HEK293 (cell line): ENCODE results near the gene ZNF175.

ENCODE experiments used
- CTCF ChIA-PET: fragments of 350-600 bp; formaldehyde crosslinking; extraction: SDS; loops from one replicate; lab custom pipeline; 2021; ENCODE audit warnings: antibody characterized with exemption; lab: Yijun Ruan, JAX
- POLR2A ChIA-PET: fragments of 300-600 bp; formaldehyde crosslinking; extraction: SDS; loops from one replicate; lab custom pipeline; 2020; ENCODE audit warnings: antibody characterized with exemption, inconsistent platforms; lab: Yijun Ruan, JAX
- H3K27ac ChIP-seq: fragments of 200-500 bp; sonication (Bioruptor generic); 2 replicates; pipeline ENCODE4 v1.5.1; 2014; ENCODE audit warnings: low read depth, low read length, control low read depth, inconsistent platforms; ENCODE audit errors: extremely low read depth
- H3K36me3 ChIP-seq, 2 experiments: fragments of 200-500 bp in 1 of 2; sonication (Bioruptor generic) in 1 of 2; 1 replicate in 1 of 2; 2 replicates in 1 of 2; pipeline ENCODE4 v1.5.1; 2014 to 2017; ENCODE audit warnings: inconsistent platforms in 2 of 2, low read length in 2 of 2; ENCODE audit not compliant: control insufficient read depth in 2 of 2, insufficient read depth in 1 of 2
- H3K4me1 ChIP-seq: fragments of 200-500 bp; sonication (Bioruptor generic); 2 replicates; pipeline ENCODE4 v1.5.1; 2014; ENCODE audit warnings: mild to moderate bottlenecking, low read length, inconsistent platforms; ENCODE audit not compliant: control insufficient read depth, insufficient read depth
- H3K4me3 ChIP-seq: 2 replicates; pipeline ENCODE4 v1.5.1; 2011; ENCODE audit warnings: low read depth, mild to moderate bottlenecking, control low read depth, low read length, moderate library complexity
- H3K9me3 ChIP-seq: fragments of 200-500 bp; sonication (Bioruptor generic); 2 replicates; pipeline ENCODE4 v1.5.1; 2014; ENCODE audit warnings: low read depth, low read length, inconsistent platforms; ENCODE audit not compliant: control insufficient read depth, insufficient read depth
- GFI1B ChIP-seq: fragments of 450-650 bp; formaldehyde crosslinking; IDR thresholded peaks from 2 replicates; pipeline ENCODE4 v1.5.1; 2016; ENCODE audit warnings: missing biosample characterization, missing genetic modification characterization
- GLIS2 ChIP-seq: fragments of 450-650 bp; formaldehyde crosslinking; IDR thresholded peaks from 2 replicates; pipeline ENCODE4 v1.5.1; 2016; ENCODE audit warnings: missing biosample characterization, missing genetic modification characterization
- KLF16 ChIP-seq: fragments of 450-650 bp; formaldehyde crosslinking; IDR thresholded peaks from 2 replicates; pipeline ENCODE4 v1.5.1; 2017; ENCODE audit warnings: missing biosample characterization, missing genetic modification characterization
- MYNN ChIP-seq: fragments of 450-650 bp; formaldehyde crosslinking; IDR thresholded peaks from 2 replicates; pipeline ENCODE4 v1.5.1; 2016; ENCODE audit warnings: missing biosample characterization, missing genetic modification characterization, borderline replicate concordance
- RBAK ChIP-seq: fragments of 450-650 bp; formaldehyde crosslinking; IDR thresholded peaks from 2 replicates; pipeline ENCODE4 v1.5.1; 2016; ENCODE audit warnings: missing biosample characterization, missing genetic modification characterization
- ZNF155 ChIP-seq: fragments of 450-650 bp; formaldehyde crosslinking; IDR thresholded peaks from 2 replicates; pipeline ENCODE4 v1.5.1; 2016; ENCODE audit warnings: missing biosample characterization, missing genetic modification characterization
- ZNF184 ChIP-seq: fragments of 450-650 bp; IDR thresholded peaks from 2 replicates; pipeline ENCODE4 v1.5.1; 2018; ENCODE audit warnings: missing biosample characterization, mild to moderate bottlenecking, missing genetic modification characterization
- ZNF202 ChIP-seq: fragments of 450-650 bp; formaldehyde crosslinking; IDR thresholded peaks from 2 replicates; pipeline ENCODE4 v1.5.1; 2016; ENCODE audit warnings: missing biosample characterization, missing genetic modification characterization, borderline replicate concordance
- ZNF214 ChIP-seq: fragments of 450-650 bp; formaldehyde crosslinking; IDR thresholded peaks from 2 replicates; pipeline ENCODE4 v1.5.1; 2017; ENCODE audit warnings: missing biosample characterization, mild to moderate bottlenecking, missing genetic modification characterization, borderline replicate concordance
- ZNF23 ChIP-seq: fragments of 450-650 bp; formaldehyde crosslinking; IDR thresholded peaks from 2 replicates; pipeline ENCODE4 v1.5.1; 2016; ENCODE audit warnings: missing biosample characterization, missing genetic modification characterization, borderline replicate concordance
- ZNF302 ChIP-seq: fragments of 450-650 bp; formaldehyde crosslinking; IDR thresholded peaks from 2 replicates; pipeline ENCODE4 v1.5.1; 2016; ENCODE audit warnings: missing biosample characterization, missing genetic modification characterization, low read depth
- ZNF311 ChIP-seq: fragments of 450-650 bp; formaldehyde crosslinking; IDR thresholded peaks from 2 replicates; pipeline ENCODE4 v1.5.1; 2017; ENCODE audit warnings: missing biosample characterization, missing genetic modification characterization, borderline replicate concordance
- ZNF394 ChIP-seq: fragments of 450-650 bp; formaldehyde crosslinking; IDR thresholded peaks from 2 replicates; pipeline ENCODE4 v1.5.1; 2016; ENCODE audit warnings: missing biosample characterization, missing genetic modification characterization, mild to moderate bottlenecking, moderate library complexity, borderline replicate concordance
- ZNF571 ChIP-seq: fragments of 450-650 bp; formaldehyde crosslinking; IDR thresholded peaks from 2 replicates; pipeline ENCODE4 v1.5.0; 2017; ENCODE audit warnings: missing biosample characterization, missing genetic modification characterization
- ZNF776 ChIP-seq: fragments of 450-650 bp; formaldehyde crosslinking; IDR thresholded peaks from 2 replicates; pipeline ENCODE4 v1.5.0; 2017; ENCODE audit warnings: missing biosample characterization, missing genetic modification characterization, borderline replicate concordance
- ZSCAN16 ChIP-seq: fragments of 450-650 bp; formaldehyde crosslinking; IDR thresholded peaks from 2 replicates; pipeline ENCODE4 v1.5.1; 2016; ENCODE audit warnings: missing biosample characterization, missing genetic modification characterization
- TF ChIP-seq, protein P1 (sequence below): fragments of 450-650 bp; formaldehyde crosslinking; IDR thresholded peaks from 2 replicates; pipeline ENCODE4 v1.5.1; 2016; ENCODE audit warnings: missing biosample characterization, missing genetic modification characterization
- TF ChIP-seq, protein P2 (sequence below): fragments of 450-650 bp; formaldehyde crosslinking; IDR thresholded peaks from 2 replicates; pipeline ENCODE4 v1.5.1; 2017; ENCODE audit warnings: missing biosample characterization, missing genetic modification characterization
- TF ChIP-seq, protein P3 (sequence below): fragments of 450-650 bp; formaldehyde crosslinking; IDR thresholded peaks from 2 replicates; pipeline ENCODE4 v1.5.1; 2016; ENCODE audit warnings: missing biosample characterization, missing genetic modification characterization
- TF ChIP-seq, protein P4 (sequence below): fragments of 450-650 bp; formaldehyde crosslinking; IDR thresholded peaks from 2 replicates; pipeline ENCODE4 v1.5.1; 2016; ENCODE audit warnings: missing biosample characterization, missing genetic modification characterization

The ZNF175 gene

DNA sequence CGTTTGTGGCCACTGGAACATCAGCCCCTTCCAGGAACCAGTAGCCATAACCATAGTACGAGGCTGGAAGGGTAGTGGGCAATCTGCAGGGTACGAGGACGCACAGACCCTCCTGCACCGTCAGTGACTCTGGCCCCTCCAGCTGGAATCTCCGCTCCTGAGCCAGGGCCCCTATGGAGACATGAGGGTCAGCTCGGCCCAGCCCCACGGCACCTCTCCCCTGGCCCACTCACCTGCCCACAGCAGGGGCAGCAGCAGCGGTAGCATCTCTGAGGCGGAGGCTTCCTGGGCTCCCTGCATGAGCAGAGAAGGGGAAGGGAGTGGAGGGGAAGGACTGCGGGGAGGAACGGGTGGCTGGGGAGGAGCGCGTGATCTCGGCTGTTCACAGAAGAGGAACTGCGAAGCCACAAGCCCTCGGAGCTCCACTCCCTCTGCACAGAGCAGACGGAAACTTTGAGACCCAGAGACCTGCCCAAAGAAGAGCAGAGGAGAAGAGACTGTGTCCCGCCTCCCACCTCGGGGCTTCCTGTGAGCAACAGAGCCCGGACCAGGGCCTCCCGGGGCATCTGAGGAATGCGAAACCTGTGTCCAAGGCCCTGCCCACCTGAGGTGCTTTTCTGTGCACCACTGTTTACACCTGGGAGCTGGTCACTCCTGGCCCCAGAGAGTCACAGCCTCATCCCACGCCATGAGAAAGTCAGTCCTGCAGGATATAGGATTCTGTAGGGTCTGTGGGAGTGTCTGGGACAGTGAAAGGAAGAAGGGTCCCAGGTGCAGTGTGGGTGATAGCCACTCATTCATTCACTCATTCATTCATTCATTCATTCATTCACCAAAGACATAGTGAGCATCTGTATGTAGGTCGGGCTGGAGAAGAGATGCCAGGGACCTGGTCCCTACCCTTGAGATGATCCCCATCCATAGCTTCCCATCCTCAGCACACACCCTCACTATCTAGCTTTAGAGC, 39.5 kb upstream of the ZNF175 start, which contains the start of gene SIGLEC6 (continued):
- TF ChIP-seq ZNF311 (tag by site-specific recombination) (no peak), GFI1B (tag by site-specific recombination) (no peak), ZNF202 (tag by site-specific recombination) (no peak), GLIS2 (tag by site-specific recombination) (no peak), RBAK (tag by site-specific recombination) (no peak)
- TF ChIP-seq, protein P1, sequence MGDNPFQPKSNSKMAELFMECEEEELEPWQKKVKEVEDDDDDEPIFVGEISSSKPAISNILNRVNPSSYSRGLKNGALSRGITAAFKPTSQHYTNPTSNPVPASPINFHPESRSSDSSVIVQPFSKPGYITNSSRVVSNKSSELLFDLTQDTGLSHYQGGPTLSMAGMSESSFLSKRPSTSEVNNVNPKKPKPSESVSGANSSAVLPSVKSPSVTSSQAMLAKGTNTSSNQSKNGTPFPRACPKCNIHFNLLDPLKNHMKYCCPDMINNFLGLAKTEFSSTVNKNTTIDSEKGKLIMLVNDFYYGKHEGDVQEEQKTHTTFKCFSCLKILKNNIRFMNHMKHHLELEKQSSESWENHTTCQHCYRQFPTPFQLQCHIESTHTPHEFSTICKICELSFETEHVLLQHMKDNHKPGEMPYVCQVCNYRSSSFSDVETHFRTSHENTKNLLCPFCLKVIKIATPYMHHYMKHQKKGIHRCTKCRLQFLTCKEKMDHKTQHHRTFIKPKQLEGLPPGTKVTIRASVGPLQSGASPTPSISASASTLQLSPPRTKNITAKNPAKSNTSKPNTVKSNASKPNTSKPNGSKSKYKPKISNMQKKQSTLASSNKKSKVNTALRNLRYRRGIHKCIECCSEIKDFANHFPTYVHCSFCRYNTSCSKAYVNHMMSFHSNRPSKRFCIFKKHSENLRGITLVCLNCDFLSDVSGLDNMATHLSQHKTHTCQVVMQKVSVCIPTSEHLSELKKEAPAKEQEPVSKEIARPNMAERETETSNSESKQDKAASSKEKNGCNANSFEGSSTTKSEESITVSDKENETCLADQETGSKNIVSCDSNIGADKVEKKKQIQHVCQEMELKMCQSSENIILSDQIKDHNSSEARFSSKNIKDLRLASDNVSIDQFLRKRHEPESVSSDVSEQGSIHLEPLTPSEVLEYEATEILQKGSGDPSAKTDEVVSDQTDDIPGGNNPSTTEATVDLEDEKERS (tag by site-specific recombination), result no peak

DNA sequence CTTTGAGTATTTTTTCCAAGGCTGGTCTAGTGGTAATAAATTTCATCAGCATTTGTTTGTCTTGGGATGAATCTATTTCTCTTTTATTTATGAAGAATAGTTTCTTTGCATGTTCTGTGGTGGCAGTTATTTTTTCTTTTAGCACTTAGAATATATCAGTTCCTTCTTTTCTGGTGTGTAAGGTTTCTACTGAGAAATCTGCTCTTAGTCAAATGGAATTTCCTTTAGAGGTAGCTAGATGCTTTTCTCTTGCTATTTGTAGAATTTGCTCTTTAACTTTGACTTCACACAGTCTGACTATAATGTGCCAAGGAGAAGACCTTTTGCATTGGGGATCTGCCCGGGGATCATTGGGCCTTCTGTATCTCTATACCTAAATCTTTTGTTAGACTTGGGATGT, 35.5 kb upstream of the ZNF175 start:
- H3K4me3 ChIP-seq, result no peak overlapping the region
- no peak overlapping the region for H3K27ac ChIP-seq
- H3K9me3 ChIP-seq, result no peaks in the 10 kb centered on the region
- ChIA-PET POLR2A (no interaction called here), CTCF (interaction anchor here (0.6 to 1.7 kb wide), 4 partner anchors 20 to 100 kb away, joined by 3 to 8 read pairs (median 4); no protein-coding TSS in a partner anchor)
- H3K36me3 ChIP-seq, result no peaks in the 10 kb centered on the region
- no peaks in the 10 kb centered on the region for H3K4me1 ChIP-seq
- TF ChIP-seq, protein P2, sequence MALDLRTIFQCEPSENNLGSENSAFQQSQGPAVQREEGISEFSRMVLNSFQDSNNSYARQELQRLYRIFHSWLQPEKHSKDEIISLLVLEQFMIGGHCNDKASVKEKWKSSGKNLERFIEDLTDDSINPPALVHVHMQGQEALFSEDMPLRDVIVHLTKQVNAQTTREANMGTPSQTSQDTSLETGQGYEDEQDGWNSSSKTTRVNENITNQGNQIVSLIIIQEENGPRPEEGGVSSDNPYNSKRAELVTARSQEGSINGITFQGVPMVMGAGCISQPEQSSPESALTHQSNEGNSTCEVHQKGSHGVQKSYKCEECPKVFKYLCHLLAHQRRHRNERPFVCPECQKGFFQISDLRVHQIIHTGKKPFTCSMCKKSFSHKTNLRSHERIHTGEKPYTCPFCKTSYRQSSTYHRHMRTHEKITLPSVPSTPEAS (tag by site-specific recombination), result no peak
- no peak for TF ChIP-seq ZNF155 (tag by site-specific recombination)
- TF ChIP-seq ZNF394 (tag by site-specific recombination), result no peak
- no peak for TF ChIP-seq ZNF302
- TF ChIP-seq KLF16 (tag by site-specific recombination), result no peak
- TF ChIP-seq ZNF571 (tag by site-specific recombination), result no peak
- TF ChIP-seq ZNF214 (tag by site-specific recombination), result no peak
- TF ChIP-seq, protein P3, sequence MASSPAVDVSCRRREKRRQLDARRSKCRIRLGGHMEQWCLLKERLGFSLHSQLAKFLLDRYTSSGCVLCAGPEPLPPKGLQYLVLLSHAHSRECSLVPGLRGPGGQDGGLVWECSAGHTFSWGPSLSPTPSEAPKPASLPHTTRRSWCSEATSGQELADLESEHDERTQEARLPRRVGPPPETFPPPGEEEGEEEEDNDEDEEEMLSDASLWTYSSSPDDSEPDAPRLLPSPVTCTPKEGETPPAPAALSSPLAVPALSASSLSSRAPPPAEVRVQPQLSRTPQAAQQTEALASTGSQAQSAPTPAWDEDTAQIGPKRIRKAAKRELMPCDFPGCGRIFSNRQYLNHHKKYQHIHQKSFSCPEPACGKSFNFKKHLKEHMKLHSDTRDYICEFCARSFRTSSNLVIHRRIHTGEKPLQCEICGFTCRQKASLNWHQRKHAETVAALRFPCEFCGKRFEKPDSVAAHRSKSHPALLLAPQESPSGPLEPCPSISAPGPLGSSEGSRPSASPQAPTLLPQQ (tag by site-specific recombination), result no peak
- TF ChIP-seq, protein P4, sequence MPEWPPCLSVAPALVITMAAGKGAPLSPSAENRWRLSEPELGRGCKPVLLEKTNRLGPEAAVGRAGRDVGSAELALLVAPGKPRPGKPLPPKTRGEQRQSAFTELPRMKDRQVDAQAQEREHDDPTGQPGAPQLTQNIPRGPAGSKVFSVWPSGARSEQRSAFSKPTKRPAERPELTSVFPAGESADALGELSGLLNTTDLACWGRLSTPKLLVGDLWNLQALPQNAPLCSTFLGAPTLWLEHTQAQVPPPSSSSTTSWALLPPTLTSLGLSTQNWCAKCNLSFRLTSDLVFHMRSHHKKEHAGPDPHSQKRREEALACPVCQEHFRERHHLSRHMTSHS (tag by site-specific recombination), result no peak
- no peak for TF ChIP-seq ZNF184 (tag by site-specific recombination)
- TF ChIP-seq MYNN (tag by site-specific recombination), result no peak
- no peak for TF ChIP-seq ZNF776 (tag by site-specific recombination)
- no peak for TF ChIP-seq ZNF23
- TF ChIP-seq ZSCAN16, result no peak
